H4 (cell line): ENCODE measurements around the gene FAM50B. TPM values are rescaled to one million over a fixed set of nuclear protein-coding genes. Genes with fewer than 3 reads are reported as not detected.

ENCODE experiments used
- DNase-seq: peaks from one replicate; pipeline ENCODE4 v3.0.0-alpha.2; 2015; ENCODE audit warnings: low spot score
- total RNA-seq: library from RNA; depleted of rRNA; stranded (reverse); fragments of >200 nt; shearing (Covaris generic); gene quantifications from 2 replicates; pipeline ENCODE4 v1.2.3, GENCODE V29; 2014

Gene FAM50B
- total RNA-seq, 1 experiment from 2014 or later, result 8.4 TPM

GRCh38 chr6:3872370-3872854 is 23.2 kb downstream of the FAM50B start:
- DNase-seq, result no peak

GRCh38 chr6:3873051-3873450 is 23.9 kb downstream of the FAM50B start:
- DNase-seq, result no peak

- no peak for DNase-seq
These were observed 24.9 kb downstream of the FAM50B start for GRCh38 chr6:3874069-3874468.

GRCh38 chr6:3875486-3875885 is 26.3 kb downstream of the FAM50B start:
- no peak for DNase-seq

GRCh38 chr6:3876101-3876500 is 26.9 kb downstream of the FAM50B start:
- no peak for DNase-seq

GRCh38 chr6:3876866-3877265 is 27.7 kb downstream of the FAM50B start:
- DNase-seq, result no peak

- no peak for DNase-seq
These were observed 29.0 kb downstream of the FAM50B start for GRCh38 chr6:3878048-3878666.

- no peak for DNase-seq
These were observed 30.2 kb downstream of the FAM50B start for GRCh38 chr6:3879194-3879952.

- DNase-seq, result no peak
These were observed 32.7 kb downstream of the FAM50B start for GRCh38 chr6:3881711-3882421.

GRCh38 chr6:3882431-3882830 is 33.3 kb downstream of the FAM50B start:
- no peak for DNase-seq

- no peak for DNase-seq
These were observed 33.7 kb downstream of the FAM50B start for GRCh38 chr6:3882866-3883265.

- no peak for DNase-seq
These were observed 35.0 kb downstream of the FAM50B start for GRCh38 chr6:3884007-3884745.

GRCh38 chr6:3885262-3886036 is 36.3 kb downstream of the FAM50B start:
- DNase-seq, result peak; percentile 31

- no peak for DNase-seq
These were observed 38.1 kb downstream of the FAM50B start for GRCh38 chr6:3887150-3887700.

GRCh38 chr6:3888153-3888957 is 39.2 kb downstream of the FAM50B start:
- DNase-seq, result no peak

GRCh38 chr6:3890047-3890446 is 40.9 kb downstream of the FAM50B start:
- no peak for DNase-seq

- DNase-seq, result no peak
These were observed 42.7 kb downstream of the FAM50B start for GRCh38 chr6:3891883-3892282.

- DNase-seq, result no peak
These were observed 43.4 kb downstream of the FAM50B start for GRCh38 chr6:3892603-3893002.

GRCh38 chr6:3893487-3893886 is 44.3 kb downstream of the FAM50B start:
- DNase-seq, result no peak

GRCh38 chr6:3893917-3894316 is 44.7 kb downstream of the FAM50B start:
- no peak for DNase-seq
